Measurements from ENCODE around the gene TTLL1.
A peak's percentile ranks its signal among the peaks of the same experiment; 100 is the strongest.

Gene TTLL1

GRCh38 chr22:43088984-43089717, at the start of gene TTLL1:
Gene TTLL1, minus strand, starts transcription at chr22:43089391. Its CDS starts 13,805 bp downstream, at chr22:43075586.
- peak; percentile 64 for DNase-seq (ENCODE audit: low spot score)

GRCh38 chr22:43136801-43137200, 47.6 kb upstream of the TTLL1 start:
- DNase-seq (ENCODE audit: low spot score): no peak

- no peak for DNase-seq (ENCODE audit: low spot score)
Observed at GRCh38 chr22:43136255-43136654, 47.1 kb upstream of the TTLL1 start.

- no peak for DNase-seq (ENCODE audit: low spot score)
Observed at GRCh38 chr22:43135565-43135964, 46.4 kb upstream of the TTLL1 start.

GRCh38 chr22:43134553-43134952, 45.4 kb upstream of the TTLL1 start:
- DNase-seq (ENCODE audit: low spot score): no peak

- DNase-seq (ENCODE audit: low spot score): no peak
Observed at GRCh38 chr22:43133401-43133800, 44.2 kb upstream of the TTLL1 start.

- no peak for DNase-seq (ENCODE audit: low spot score)
Observed at GRCh38 chr22:43131773-43132501, 42.7 kb upstream of the TTLL1 start.

GRCh38 chr22:43129426-43130425, 40.5 kb upstream of the TTLL1 start:
- no peak for DNase-seq (ENCODE audit: low spot score)

- DNase-seq (ENCODE audit: low spot score): no peak
Observed at GRCh38 chr22:43128928-43129424, 39.8 kb upstream of the TTLL1 start.

GRCh38 chr22:43128116-43128515, 38.9 kb upstream of the TTLL1 start:
- DNase-seq (ENCODE audit: low spot score): no peak

GRCh38 chr22:43127166-43127908, 38.1 kb upstream of the TTLL1 start:
- no peak for DNase-seq (ENCODE audit: low spot score)

- no peak for DNase-seq (ENCODE audit: low spot score)
Observed at GRCh38 chr22:43126501-43127165, 37.4 kb upstream of the TTLL1 start.

- DNase-seq (ENCODE audit: low spot score): no peak
Observed at GRCh38 chr22:43118953-43119458, 29.8 kb upstream of the TTLL1 start.

GRCh38 chr22:43118024-43118849, 29.0 kb upstream of the TTLL1 start:
- no peak for DNase-seq (ENCODE audit: low spot score)

GRCh38 chr22:43116932-43117331, 27.7 kb upstream of the TTLL1 start:
- no peak for DNase-seq (ENCODE audit: low spot score)

- DNase-seq (ENCODE audit: low spot score): no peak
Observed at GRCh38 chr22:43114958-43115357, 25.8 kb upstream of the TTLL1 start.

GRCh38 chr22:43113526-43114251, 24.5 kb upstream of the TTLL1 start:
- no peak for DNase-seq (ENCODE audit: low spot score)

- DNase-seq (ENCODE audit: low spot score): no peak
Observed at GRCh38 chr22:43110927-43111623, 21.9 kb upstream of the TTLL1 start.

Measured in pons (tissue), 1 donor.